Gastrocnemius medialis (tissue), 4 donors: Measurements from ENCODE around the gene DPM2. TPM values are rescaled to one million over a fixed set of nuclear protein-coding genes. Genes with fewer than 3 reads are reported as not detected.
A peak's percentile ranks its signal among the peaks of the same experiment; 100 is the strongest.

Experiments used
- ATAC-seq, 2 donors: fragments of 150-250 bp; one replicate each; pipeline ENCODE4 v1.9.1; 2016
- DNase-seq, 2 donors: peaks; one replicate each; pipeline ENCODE4 v3.0.0-alpha.2; 2019
- H3K27ac ChIP-seq, 4 donors: fragments of 200-600 bp; sonication (generic); 1 replicate in 1 of 4; 2 replicates in 3 of 4; pipeline ENCODE4 v1.5.1; 2016 to 2018; ENCODE audit warnings: mild to moderate bottlenecking in 2 of 4, moderate library complexity in 1 of 4
- H3K27me3 ChIP-seq, 3 donors: fragments of 200-600 bp; sonication (generic) in 2 of 3; 1 replicate in 1 of 3; 2 replicates in 2 of 3; pipeline versions ENCODE4 v1.5.1 to v1.6.0; 2016 to 2019; ENCODE audit warnings: mild to moderate bottlenecking in 1 of 3, moderate library complexity in 1 of 3
- H3K36me3 ChIP-seq, 2 donors: fragments of 200-600 bp; sonication (generic) in 1 of 2; one replicate each; pipeline ENCODE4 v1.5.1; 2017 to 2018
- H3K4me1 ChIP-seq, 2 donors: fragments of 200-600 bp; sonication (generic) in 1 of 2; one replicate each; pipeline ENCODE4 v1.5.1; 2016 to 2017; ENCODE audit warnings: mild to moderate bottlenecking in 2 of 2
- H3K4me3 ChIP-seq, 4 donors: fragments of 200-600 bp; sonication (generic) in 3 of 4; 1 replicate in 1 of 4; 2 replicates in 3 of 4; pipeline ENCODE4 v1.5.1; 2016 to 2019; ENCODE audit warnings: mild to moderate bottlenecking in 2 of 4
- H3K9me3 ChIP-seq, 3 donors: fragments of 200-600 bp; sonication (generic) in 2 of 3; 1 replicate in 1 of 3; 2 replicates in 2 of 3; pipeline ENCODE4 v1.5.1; 2016 to 2019
- POLR2A ChIP-seq, 2 donors: fragments of 450-650 bp; IDR thresholded peaks; one replicate each; pipeline ENCODE4 v1.6.1; 2017; ENCODE audit warnings: antibody characterized with exemption in 2 of 2, mild to moderate bottlenecking in 2 of 2, moderate library complexity in 2 of 2
- in situ Hi-C, 4 donors: fragments of 200-750 bp; cut with MboI; loops; one replicate each; pipeline versions ENCODE4 v1.15.0 to v1.8.0; 2017; ENCODE audit warnings: low sequenced_read_pairs in 4 of 4
- intact Hi-C: fragments of 100-400 bp; cut with DNase I; formaldehyde crosslinking; loops from one replicate; pipeline ENCODE4 v1.15.1; 2023; ENCODE audit warnings: low total_unique reads
- total RNA-seq, 4 donors: library from RNA; depleted of rRNA; stranded (reverse); fragments of >200 nt; gene quantifications; one replicate each; pipeline versions ENCODE4 v1.1.0 to v1.2.3, GENCODE V29; 2016
- TF ChIP-seq, protein P1 (sequence below), 5 experiments: fragments of 450-650 bp in 3 of 5; fragments of 200-600 bp in 2 of 5; sonication (generic) in 2 of 5; IDR thresholded peaks in 4 of 5; conservative IDR thresholded peaks in 1 of 5; 1 replicate in 4 of 5; 2 replicates in 1 of 5; pipeline ENCODE4 v1.5.1; 2016 to 2019; ENCODE audit warnings: antibody characterized with exemption in 5 of 5, mild to moderate bottlenecking in 3 of 5, moderate library complexity in 3 of 5

Gene DPM2
- total RNA-seq, 4 donors from 2014 or later = 4.7 to 10.4 (median 5.9) TPM

DNA sequence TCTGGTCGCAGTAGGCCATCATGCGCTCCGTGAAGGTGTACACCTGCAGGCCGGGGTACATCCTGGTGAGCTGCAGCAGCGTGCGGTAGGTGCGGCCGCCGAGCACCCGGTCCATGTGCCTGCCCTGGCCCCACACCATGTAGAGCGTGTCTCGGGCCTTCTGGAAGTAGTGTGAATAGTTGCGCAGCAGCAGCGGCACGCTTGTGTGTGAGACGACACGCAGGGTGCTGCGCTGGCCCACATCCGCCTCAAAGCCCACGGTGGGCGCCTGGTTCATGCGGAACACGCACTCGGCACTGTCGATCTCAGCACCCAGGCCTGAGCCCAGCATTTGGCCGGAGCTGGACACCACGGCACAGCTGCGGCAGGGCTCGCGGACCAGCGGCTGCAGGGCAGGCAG lies 25.4 kb downstream of the DPM2 start:
- TF ChIP-seq, protein P1, sequence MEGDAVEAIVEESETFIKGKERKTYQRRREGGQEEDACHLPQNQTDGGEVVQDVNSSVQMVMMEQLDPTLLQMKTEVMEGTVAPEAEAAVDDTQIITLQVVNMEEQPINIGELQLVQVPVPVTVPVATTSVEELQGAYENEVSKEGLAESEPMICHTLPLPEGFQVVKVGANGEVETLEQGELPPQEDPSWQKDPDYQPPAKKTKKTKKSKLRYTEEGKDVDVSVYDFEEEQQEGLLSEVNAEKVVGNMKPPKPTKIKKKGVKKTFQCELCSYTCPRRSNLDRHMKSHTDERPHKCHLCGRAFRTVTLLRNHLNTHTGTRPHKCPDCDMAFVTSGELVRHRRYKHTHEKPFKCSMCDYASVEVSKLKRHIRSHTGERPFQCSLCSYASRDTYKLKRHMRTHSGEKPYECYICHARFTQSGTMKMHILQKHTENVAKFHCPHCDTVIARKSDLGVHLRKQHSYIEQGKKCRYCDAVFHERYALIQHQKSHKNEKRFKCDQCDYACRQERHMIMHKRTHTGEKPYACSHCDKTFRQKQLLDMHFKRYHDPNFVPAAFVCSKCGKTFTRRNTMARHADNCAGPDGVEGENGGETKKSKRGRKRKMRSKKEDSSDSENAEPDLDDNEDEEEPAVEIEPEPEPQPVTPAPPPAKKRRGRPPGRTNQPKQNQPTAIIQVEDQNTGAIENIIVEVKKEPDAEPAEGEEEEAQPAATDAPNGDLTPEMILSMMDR (IDR thresholded peaks at IDR 0.05 in 4 of 5, conservative IDR thresholded peaks at IDR 0.05 in 1 of 5) = no peak
- no peak for TF ChIP-seq POLR2A (IDR thresholded peaks at IDR 0.05)
- no peak for DNase-seq
- Histone ChIP-seq H3K9me3 (no peaks in the 10 kb centered on the region), H3K36me3 (peaks cover 0 to 36% of the 10 kb centered on the region in 2 donors), H3K27ac (no peak overlapping the region), H3K27me3 (no peaks in the 10 kb centered on the region), H3K4me1 (peaks cover 16 to 18% of the 10 kb centered on the region in 2 donors), H3K4me3 (no peak overlapping the region)
- intact Hi-C loops = loop anchor here (10.0 kb wide), 1 partner anchor 687 kb away; no protein-coding TSS in a partner anchor
- in situ Hi-C loops = loop anchor here in 1 of 4 donors (25.0 kb wide), 1 partner anchor 675 kb away; no protein-coding TSS in a partner anchor
- ATAC-seq = no peak

DNA sequence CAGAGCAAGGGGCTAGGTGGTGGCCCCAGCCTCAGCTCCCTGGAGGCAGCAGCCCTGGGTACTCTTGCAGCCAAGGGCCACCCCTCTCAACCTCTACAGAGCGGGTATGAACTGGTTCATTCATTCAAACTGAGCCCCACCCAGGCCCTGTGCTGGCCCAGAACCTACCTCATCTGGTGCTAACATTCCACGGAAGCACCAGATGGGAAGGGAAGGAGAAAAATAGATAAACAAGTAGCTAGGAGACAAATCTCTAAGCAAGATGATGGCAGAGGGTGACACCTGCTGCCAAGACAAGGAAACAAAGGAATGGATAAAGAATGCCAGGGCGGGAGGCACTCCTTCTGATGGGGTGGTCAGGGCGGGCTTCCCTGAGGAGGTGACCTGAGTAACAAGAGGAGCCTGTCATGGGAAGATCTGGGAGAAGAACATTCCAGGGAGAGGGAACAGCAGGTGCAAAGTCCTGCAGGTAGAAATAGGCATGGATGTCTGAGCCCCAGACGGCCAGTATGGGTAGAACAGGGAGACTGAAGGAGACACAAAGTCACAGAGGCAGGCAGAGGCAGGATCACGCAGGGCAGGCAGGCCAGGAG lies 26.9 kb downstream of the DPM2 start:
- H3K9me3 ChIP-seq = no peaks in the 10 kb centered on the region
- in situ Hi-C loops (loop anchor here in 1 of 4 donors (25.0 kb wide), 1 partner anchor 673 kb away; no protein-coding TSS in a partner anchor), intact Hi-C loops (loop anchor here (10.0 kb wide), 1 partner anchor 686 kb away; no protein-coding TSS in a partner anchor)
- peak overlapping the region in 2 of 4 donors; percentile 52 to 58 for H3K27ac ChIP-seq
- DNase-seq (no peak), ATAC-seq (no peak)
- no peaks in the 10 kb centered on the region for H3K27me3 ChIP-seq
- TF ChIP-seq POLR2A (IDR thresholded peaks at IDR 0.05) = no peak
- TF ChIP-seq, protein P1 (IDR thresholded peaks at IDR 0.05 in 4 of 5, conservative IDR thresholded peaks at IDR 0.05 in 1 of 5) = no peak
- H3K4me1 ChIP-seq = peaks cover 7 to 12% of the 10 kb centered on the region in 2 donors
- no peak overlapping the region for H3K4me3 ChIP-seq
- H3K36me3 ChIP-seq = peaks cover 0 to 36% of the 10 kb centered on the region in 2 donors

DNA sequence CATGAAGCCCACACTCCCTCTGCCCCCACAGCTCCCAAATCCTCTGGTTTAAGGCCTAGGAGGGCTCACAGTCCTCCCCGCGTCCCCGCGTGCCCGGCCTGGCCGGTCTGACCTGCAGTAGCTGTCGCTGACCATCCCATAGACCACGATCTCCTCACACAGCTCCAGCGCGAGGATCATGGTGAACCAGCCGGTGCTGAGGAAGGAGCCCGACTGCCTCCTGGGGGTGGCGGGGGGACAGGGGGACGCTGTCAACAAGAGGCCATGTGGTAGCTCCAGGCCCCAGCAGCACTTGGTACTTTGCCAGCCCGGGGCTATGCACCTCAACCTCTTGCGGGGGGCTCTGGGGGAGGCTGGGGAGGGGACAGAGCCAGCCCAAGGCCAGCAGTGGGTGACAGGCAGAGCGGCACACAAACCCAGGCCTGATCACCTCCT lies 27.8 kb downstream of the DPM2 start:
- H3K4me1 ChIP-seq = peaks cover 4 to 6% of the 10 kb centered on the region in 2 donors
- H3K27me3 ChIP-seq = no peaks in the 10 kb centered on the region
- H3K4me3 ChIP-seq = no peak overlapping the region
- DNase-seq (no peak), ATAC-seq (no peak)
- intact Hi-C loops = loop anchor here (10.0 kb wide), 1 partner anchor 685 kb away; no protein-coding TSS in a partner anchor
- no peaks in the 10 kb centered on the region for H3K9me3 ChIP-seq
- in situ Hi-C loops = loop anchor here in 1 of 4 donors (25.0 kb wide), 1 partner anchor 673 kb away; no protein-coding TSS in a partner anchor
- peaks cover 0 to 36% of the 10 kb centered on the region in 2 donors for H3K36me3 ChIP-seq
- no peak for TF ChIP-seq POLR2A (IDR thresholded peaks at IDR 0.05)
- TF ChIP-seq, protein P1 (IDR thresholded peaks at IDR 0.05 in 4 of 5, conservative IDR thresholded peaks at IDR 0.05 in 1 of 5) = no peak
- H3K27ac ChIP-seq = no peak overlapping the region

DNA sequence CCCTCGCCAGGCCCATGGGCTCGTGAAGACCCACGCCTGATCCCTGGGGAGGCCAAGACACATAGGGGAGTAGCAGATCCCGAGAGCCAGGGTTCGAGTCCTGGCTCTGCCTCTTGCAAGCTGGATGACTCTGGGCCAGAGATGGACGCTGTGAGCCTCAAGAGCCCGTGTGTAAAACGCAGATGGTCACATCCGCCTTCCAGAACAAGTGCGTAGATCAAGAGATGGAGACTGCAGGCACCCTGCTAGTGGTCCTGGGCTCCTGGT lies 29.1 kb downstream of the DPM2 start:
- intact Hi-C loops (no loop called here), in situ Hi-C loops (loop anchor here in 1 of 4 donors (25.0 kb wide), 1 partner anchor 671 kb away; no protein-coding TSS in a partner anchor)
- Histone ChIP-seq H3K27ac (no peak overlapping the region), H3K27me3 (no peaks in the 10 kb centered on the region), H3K4me1 (peaks cover 12 to 13% of the 10 kb centered on the region in 2 donors), H3K9me3 (no peaks in the 10 kb centered on the region), H3K36me3 (peaks cover 0 to 32% of the 10 kb centered on the region in 2 donors), H3K4me3 (no peak overlapping the region)
- no peak for DNase-seq
- no peak for ATAC-seq
- no peak for TF ChIP-seq POLR2A (IDR thresholded peaks at IDR 0.05)
- TF ChIP-seq, protein P1 (IDR thresholded peaks at IDR 0.05 in 4 of 5, conservative IDR thresholded peaks at IDR 0.05 in 1 of 5) = no peak
